HepG2 (cell line): ENCODE measurements around the gene RHBDD3. TPM values are rescaled to one million over a fixed set of nuclear protein-coding genes. Genes with fewer than 3 reads are reported as not detected.

Experiments used
- CREB3 ChIP-seq: sonication (generic); formaldehyde crosslinking; IDR thresholded peaks from 2 replicates; pipeline ENCODE4 v1.5.0; 2020; ENCODE audit warnings: missing genetic modification reagents
- E2F1 ChIP-seq: sonication (generic); formaldehyde crosslinking; IDR thresholded peaks from 2 replicates; pipeline ENCODE4 v1.5.0; 2020; ENCODE audit warnings: missing genetic modification reagents
- GATA4 ChIP-seq: sonication (generic); IDR thresholded peaks from 2 replicates; pipeline ENCODE4 v1.6.1; 2016; ENCODE audit warnings: antibody characterized with exemption, low read depth, borderline replicate concordance
- HDAC1 ChIP-seq: sonication (generic); formaldehyde crosslinking; IDR thresholded peaks from 2 replicates; pipeline ENCODE4 v1.5.1; 2020; ENCODE audit warnings: mild to moderate bottlenecking, missing genetic modification reagents
- IKZF4 ChIP-seq: sonication (generic); formaldehyde crosslinking; IDR thresholded peaks from 2 replicates; pipeline ENCODE4 v1.5.1; 2020; ENCODE audit warnings: borderline replicate concordance, mild to moderate bottlenecking, low read depth, missing genetic modification reagents; ENCODE audit errors: not compliant biosample characterization
- LRRFIP1 ChIP-seq: sonication (generic); formaldehyde crosslinking; conservative IDR thresholded peaks from 2 replicates; pipeline ENCODE4 v1.4.0; 2020; ENCODE audit warnings: missing genetic modification reagents
- NFIB ChIP-seq: sonication (generic); formaldehyde crosslinking; IDR thresholded peaks from 2 replicates; pipeline ENCODE4 v1.9.0; 2021; ENCODE audit warnings: missing genetic modification reagents, mild to moderate bottlenecking, borderline replicate concordance
- NFRKB ChIP-seq: fragments of 450-650 bp; IDR thresholded peaks from 2 replicates; pipeline ENCODE4 v1.6.1; 2017
- NR0B2 ChIP-seq: sonication (generic); formaldehyde crosslinking; IDR thresholded peaks from 2 replicates; pipeline ENCODE4 v1.4.0; 2020; ENCODE audit warnings: mild to moderate bottlenecking, missing genetic modification reagents
- RBM22 ChIP-seq: fragments of 200-400 bp; formaldehyde crosslinking; optimal IDR thresholded peaks from 2 replicates; pipeline ENCODE3; 2017; ENCODE audit warnings: mild to moderate bottlenecking, low read length, moderate library complexity
- SNAI1 ChIP-seq: sonication (generic); formaldehyde crosslinking; IDR thresholded peaks from 2 replicates; pipeline ENCODE4 v1.5.0; 2020; ENCODE audit warnings: mild to moderate bottlenecking, missing genetic modification reagents, borderline replicate concordance
- STAT5B ChIP-seq: sonication (generic); formaldehyde crosslinking; IDR thresholded peaks from 2 replicates; pipeline ENCODE4 v1.4.0; 2020; ENCODE audit warnings: missing genetic modification reagents
- U2AF2 ChIP-seq: fragments of 200-400 bp; formaldehyde crosslinking; IDR thresholded peaks from 2 replicates; pipeline ENCODE4 v1.6.1; 2017; ENCODE audit warnings: low read depth, mild to moderate bottlenecking, low read length
- YEATS4 ChIP-seq: sonication (generic); formaldehyde crosslinking; IDR thresholded peaks from 2 replicates; pipeline ENCODE4 v1.4.0; 2020; ENCODE audit warnings: missing genetic modification reagents, borderline replicate concordance
- ZBTB33 ChIP-seq: sonication (generic); formaldehyde crosslinking; IDR thresholded peaks from 2 replicates; pipeline ENCODE4 v1.4.0; 2020; ENCODE audit warnings: missing genetic modification reagents
- ZC3H13 ChIP-seq: sonication (generic); formaldehyde crosslinking; IDR thresholded peaks from 2 replicates; pipeline ENCODE4 v1.8.1; 2023; ENCODE audit warnings: mild to moderate bottlenecking, missing genetic modification reagents, moderate library complexity
- ZMAT5 ChIP-seq: sonication (generic); formaldehyde crosslinking; IDR thresholded peaks from 2 replicates; pipeline ENCODE4 v1.5.0; 2020; ENCODE audit warnings: mild to moderate bottlenecking, low read depth, missing genetic modification reagents, borderline replicate concordance
- ZMYM3 ChIP-seq: sonication (generic); formaldehyde crosslinking; IDR thresholded peaks from 2 replicates; pipeline ENCODE4 v1.5.1; 2020; ENCODE audit warnings: mild to moderate bottlenecking, missing genetic modification reagents
- ZNF337 ChIP-seq: sonication (generic); formaldehyde crosslinking; IDR thresholded peaks from 2 replicates; pipeline ENCODE4 v1.5.1; 2020; ENCODE audit warnings: missing genetic modification reagents, low read depth, mild to moderate bottlenecking, borderline replicate concordance
- ZNF552 ChIP-seq: sonication (generic); formaldehyde crosslinking; IDR thresholded peaks from 2 replicates; pipeline ENCODE4 v1.9.0; 2022; ENCODE audit warnings: missing genetic modification reagents, mild to moderate bottlenecking, borderline replicate concordance
- ZNF629 ChIP-seq: sonication (generic); formaldehyde crosslinking; conservative IDR thresholded peaks from 2 replicates; pipeline ENCODE4 v1.5.0; 2020; ENCODE audit warnings: missing genetic modification reagents
- polyA plus RNA-seq, 8 experiments: library from polyadenylated mRNA; depleted of rRNA in 3 of 8; stranded (reverse) in 7 of 8; unstranded in 1 of 8; fragments of >200 nt; fragmentation: Illumina TruSeq in 4 of 8; extraction: Trizol in 4 of 8; gene quantifications; 2 replicates each; pipeline versions ENCODE4 v1.2.1 to v1.2.3, GENCODE V29; 2011 to 2016; ENCODE audit warnings: low read depth in 4 of 8, missing spikeins in 1 of 8, mixed read lengths in 1 of 8; ENCODE audit not compliant: insufficient read depth in 1 of 8
- total RNA-seq, 5 experiments: library from RNA; depleted of rRNA; stranded (reverse); fragments of >200 nt; fragmentation: Illumina TruSeq; extraction: Trizol; gene quantifications; 2 replicates each; pipeline ENCODE4 v1.2.3, GENCODE V29; 2016; ENCODE audit warnings: low read depth in 1 of 5

RHBDD3 gene
- total and polyA plus RNA-seq, 2 of the 13 experiments (the other 11 are each of a cell fraction or from before 2014, with no cell fraction given), result 12.1 to 26.7 TPM

GRCh38 chr22:29307596-29308147 is 39.9 kb upstream of the RHBDD3 start (continued):
- TF ChIP-seq YEATS4 (CRISPR knock-in tag) (no peak), ZMYM3 (CRISPR knock-in tag) (peak; percentile 57), GATA4 (no peak), ZMAT5 (CRISPR knock-in tag) (no peak), ZNF629 (CRISPR knock-in tag) (peak; percentile 87), NFIB (no peak), RBM22 (no peak), NR0B2 (CRISPR knock-in tag) (0 out of 2 replicates have a peak, but pooled peaks have one; percentile 11), CREB3 (CRISPR knock-in tag) (no peak), NFRKB (no peak), ZNF552 (CRISPR knock-in tag) (no peak), ZC3H13 (CRISPR knock-in tag) (no peak), LRRFIP1 (CRISPR knock-in tag) (no peak), U2AF2 (no peak), E2F1 (CRISPR knock-in tag) (no peak), IKZF4 (CRISPR knock-in tag) (no peak), ZBTB33 (no peak), ZNF337 (CRISPR knock-in tag) (no peak), SNAI1 (CRISPR knock-in tag) (no peak), HDAC1 (CRISPR knock-in tag) (0 out of 2 replicates have a peak, but pooled peaks have one; percentile 18), STAT5B (CRISPR knock-in tag) (no peak)
